ENCODE results near the gene LNX1. TPM values are rescaled to one million over a fixed set of nuclear protein-coding genes. Genes with fewer than 3 reads are reported as not detected.

Gene LNX1
- total and polyA plus RNA-seq, 12 donors = 1.2 to 8.9 (median 3.7) TPM

GRCh38 chr4:53596901-53597300 is 5.6 kb upstream of the LNX1 start:
- Histone ChIP-seq H3K9me3 (replicated peaks in 1 of 3) (no peaks in the 10 kb centered on the region), H3K36me3 (replicated peaks in 1 of 2) (no peaks in the 10 kb centered on the region), H3K27ac (no peak overlapping the region), H3K4me1 (replicated peaks in 1 of 2) (peaks cover 10 to 20% of the 10 kb centered on the region in 2 donors), H3K27me3 (no peaks in the 10 kb centered on the region), H3K4me3 (no peak overlapping the region)
- WGBS, 4 donors = 75 to 86% (median 83%) methylated on average over 3 of the region's 3 CpGs
- intact Hi-C loops (cut with DNase I) = loop anchor here in 1 of 2 donors (10.0 kb wide), 1 partner anchor 102 kb away; no protein-coding TSS in a partner anchor
- no peak for DNase-seq
- TF ChIP-seq, protein P1, sequence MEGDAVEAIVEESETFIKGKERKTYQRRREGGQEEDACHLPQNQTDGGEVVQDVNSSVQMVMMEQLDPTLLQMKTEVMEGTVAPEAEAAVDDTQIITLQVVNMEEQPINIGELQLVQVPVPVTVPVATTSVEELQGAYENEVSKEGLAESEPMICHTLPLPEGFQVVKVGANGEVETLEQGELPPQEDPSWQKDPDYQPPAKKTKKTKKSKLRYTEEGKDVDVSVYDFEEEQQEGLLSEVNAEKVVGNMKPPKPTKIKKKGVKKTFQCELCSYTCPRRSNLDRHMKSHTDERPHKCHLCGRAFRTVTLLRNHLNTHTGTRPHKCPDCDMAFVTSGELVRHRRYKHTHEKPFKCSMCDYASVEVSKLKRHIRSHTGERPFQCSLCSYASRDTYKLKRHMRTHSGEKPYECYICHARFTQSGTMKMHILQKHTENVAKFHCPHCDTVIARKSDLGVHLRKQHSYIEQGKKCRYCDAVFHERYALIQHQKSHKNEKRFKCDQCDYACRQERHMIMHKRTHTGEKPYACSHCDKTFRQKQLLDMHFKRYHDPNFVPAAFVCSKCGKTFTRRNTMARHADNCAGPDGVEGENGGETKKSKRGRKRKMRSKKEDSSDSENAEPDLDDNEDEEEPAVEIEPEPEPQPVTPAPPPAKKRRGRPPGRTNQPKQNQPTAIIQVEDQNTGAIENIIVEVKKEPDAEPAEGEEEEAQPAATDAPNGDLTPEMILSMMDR (IDR thresholded peaks at IDR 0.05) = no peak
- TF ChIP-seq POLR2A (IDR thresholded peaks at IDR 0.05) = no peak

DNA sequence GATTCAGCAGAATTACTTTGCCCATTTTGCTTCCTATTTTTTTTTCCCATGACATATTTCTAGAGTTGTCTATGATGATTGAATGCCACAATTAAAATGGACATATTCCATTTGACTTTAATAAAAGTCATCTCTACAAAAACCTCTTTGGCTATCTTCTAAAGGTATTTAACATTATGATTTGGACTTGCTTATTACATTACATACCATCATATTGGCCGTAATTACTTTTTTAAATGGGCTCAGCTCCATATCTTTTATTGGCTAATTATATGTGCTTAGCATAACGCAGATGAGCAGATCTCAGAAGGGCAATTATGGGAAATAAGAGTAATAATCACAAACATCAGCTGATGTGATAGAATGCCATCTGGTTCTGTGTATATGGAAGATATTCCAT is 4.5 kb upstream of the LNX1 start:
- Histone ChIP-seq H3K4me3 (no peak overlapping the region), H3K27ac (no peak overlapping the region), H3K4me1 (replicated peaks in 1 of 2) (peaks cover 10 to 20% of the 10 kb centered on the region in 2 donors), H3K36me3 (replicated peaks in 1 of 2) (no peaks in the 10 kb centered on the region), H3K9me3 (replicated peaks in 1 of 3) (no peaks in the 10 kb centered on the region), H3K27me3 (no peaks in the 10 kb centered on the region)
- 67 to 94% (median 90%) methylated on average over 2 of the region's 2 CpGs for WGBS, 4 donors
- DNase-seq = no peak
- intact Hi-C loops (cut with DNase I) = loop anchor here in 1 of 2 donors (10.0 kb wide), 1 partner anchor 101 kb away; no protein-coding TSS in a partner anchor
- TF ChIP-seq POLR2A (IDR thresholded peaks at IDR 0.05) = no peak
- TF ChIP-seq, protein P1 (IDR thresholded peaks at IDR 0.05) = no peak

- TF ChIP-seq, protein P1 (IDR thresholded peaks at IDR 0.05) = no peak
- no peak for DNase-seq
- Histone ChIP-seq H3K9me3 (replicated peaks in 1 of 3) (no peaks in the 10 kb centered on the region), H3K4me3 (no peak overlapping the region), H3K36me3 (replicated peaks in 1 of 2) (no peaks in the 10 kb centered on the region), H3K4me1 (replicated peaks in 1 of 2) (peaks cover 10 to 20% of the 10 kb centered on the region in 2 donors), H3K27ac (no peak overlapping the region), H3K27me3 (no peaks in the 10 kb centered on the region)
- intact Hi-C loops (cut with DNase I) = loop anchor here in 1 of 2 donors (10.0 kb wide), 1 partner anchor 100 kb away; no protein-coding TSS in a partner anchor
- 86 to 93% (median 89%) methylated on average over 3 of the region's 3 CpGs for WGBS, 4 donors
Measured at GRCh38 chr4:53595204-53595603, 3.9 kb upstream of the LNX1 start.

DNA sequence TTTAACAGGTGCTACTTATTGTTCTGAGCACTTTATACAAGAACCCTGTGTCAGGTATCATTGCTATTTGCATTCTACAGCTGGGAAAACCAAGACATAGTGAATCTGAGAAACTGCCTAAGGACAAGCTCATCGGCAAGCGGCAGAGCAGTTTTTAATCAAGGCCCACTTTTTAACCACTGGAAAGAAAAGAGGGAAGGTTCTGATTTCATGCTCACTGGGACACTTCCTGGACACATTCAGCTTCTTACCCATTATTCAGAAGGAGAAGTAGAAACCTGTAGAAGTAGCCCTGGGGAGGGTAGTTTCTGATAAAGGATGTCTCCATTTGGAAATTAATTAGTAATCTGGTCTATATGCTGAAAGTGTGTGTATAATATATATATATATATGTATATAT is 2.5 kb upstream of the LNX1 start:
- H3K4me3 ChIP-seq = no peak overlapping the region
- TF ChIP-seq, protein P1 (IDR thresholded peaks at IDR 0.05) = no peak
- TF ChIP-seq POLR2A (IDR thresholded peaks at IDR 0.05) = no peak
- intact Hi-C loops (cut with DNase I) = loop anchor here in 1 of 2 donors (10.0 kb wide), 1 partner anchor 99 kb away; no protein-coding TSS in a partner anchor
- peak overlapping the region in 1 of 5 donors; percentile 77 for H3K27ac ChIP-seq
- no peak for DNase-seq
- H3K36me3 ChIP-seq (replicated peaks in 1 of 2) = no peaks in the 10 kb centered on the region
- H3K9me3 ChIP-seq (replicated peaks in 1 of 3) = no peaks in the 10 kb centered on the region
- peaks cover 3 to 14% of the 10 kb centered on the region in 2 donors for H3K4me1 ChIP-seq (replicated peaks in 1 of 2)
- H3K27me3 ChIP-seq = no peaks in the 10 kb centered on the region
- WGBS, 4 donors = 76 to 94% (median 87%) methylated on average over 2 of the region's 2 CpGs
